DMS 273 (cell line): Measurements from ENCODE around the gene ARMC9.
A peak's percentile ranks its signal among the peaks of the same experiment; 100 is the strongest.
"Not testable (repeated sequence)": the region's sequence is repeated elsewhere in the genome, so short reads cannot be mapped to it uniquely, and the experiment has no call there.

Experiments used
- DNase-seq: peaks from one replicate; lab custom pipeline; 2025; ENCODE audit not compliant: unreplicated experiment; lab: John Stamatoyannopoulos, UW

Gene ARMC9

GRCh38 chr2:231359441-231359840 is 161.0 kb downstream of the ARMC9 start:
- DNase-seq = no peak

- peak; percentile 77 for DNase-seq
Observed at GRCh38 chr2:231359948-231360347, 161.5 kb downstream of the ARMC9 start.

GRCh38 chr2:231360401-231360800 is 162.0 kb downstream of the ARMC9 start:
- DNase-seq = peak; percentile 78

- no peak for DNase-seq
Observed at GRCh38 chr2:231360881-231361371, 162.5 kb downstream of the ARMC9 start.

GRCh38 chr2:231361701-231362554 is 163.5 kb downstream of the ARMC9 start:
- no peak for DNase-seq

- DNase-seq = no peak
Observed at GRCh38 chr2:231362555-231363184, 164.2 kb downstream of the ARMC9 start.

- no peak for DNase-seq
Observed at GRCh38 chr2:231364061-231364460, 165.6 kb downstream of the ARMC9 start.

GRCh38 chr2:231364961-231365810 is 166.8 kb downstream of the ARMC9 start:
- DNase-seq = peak; percentile 55

GRCh38 chr2:231367178-231367577 is 168.7 kb downstream of the ARMC9 start:
- no peak for DNase-seq

- peak; percentile 54 for DNase-seq
Observed at GRCh38 chr2:231369580-231370428, 171.4 kb downstream of the ARMC9 start.

- no peak for DNase-seq
Observed at GRCh38 chr2:231370429-231370748, 172.0 kb downstream of the ARMC9 start.

- DNase-seq = no peak
Observed at GRCh38 chr2:231370749-231371429, 172.5 kb downstream of the ARMC9 start.

GRCh38 chr2:231371430-231372054 is 173.1 kb downstream of the ARMC9 start:
- no peak for DNase-seq

- DNase-seq = no peak
Observed at GRCh38 chr2:231372326-231372725, 173.9 kb downstream of the ARMC9 start.

- no peak for DNase-seq
Observed at GRCh38 chr2:231373184-231373583, 174.8 kb downstream of the ARMC9 start.

GRCh38 chr2:231373786-231374349 is 175.4 kb downstream of the ARMC9 start:
- no peak for DNase-seq

- no peak for DNase-seq
Observed at GRCh38 chr2:231374771-231375170, 176.3 kb downstream of the ARMC9 start.

GRCh38 chr2:231375994-231376615 is 177.7 kb downstream of the ARMC9 start:
- DNase-seq = not testable (repeated sequence)

GRCh38 chr2:231376857-231377256 is 178.4 kb downstream of the ARMC9 start:
- no peak for DNase-seq
